T47D (cell line): ENCODE results near the gene CLIC6.
A peak's percentile ranks its signal among the peaks of the same experiment; 100 is the strongest.

ENCODE experiments used
- DNase-seq, 2 experiments: peaks; one replicate each; pipeline versions ENCODE4 v3.0.0 to v3.0.0-alpha.2; 2011 to 2012; ENCODE audit warnings: low read depth in 1 of 2, low spot score in 1 of 2
- JUND ChIP-seq: IDR thresholded peaks from 2 replicates; pipeline ENCODE4 v1.6.1; 2012; ENCODE audit warnings: low read depth
- in situ Hi-C: cut with HindIII; loops from 2 replicates; pipeline ENCODE4 v1.10.0; 2016; ENCODE audit warnings: low sequenced_read_pairs, low pct_unique_long_range_greater_than_20kb

CLIC6 gene

DNA sequence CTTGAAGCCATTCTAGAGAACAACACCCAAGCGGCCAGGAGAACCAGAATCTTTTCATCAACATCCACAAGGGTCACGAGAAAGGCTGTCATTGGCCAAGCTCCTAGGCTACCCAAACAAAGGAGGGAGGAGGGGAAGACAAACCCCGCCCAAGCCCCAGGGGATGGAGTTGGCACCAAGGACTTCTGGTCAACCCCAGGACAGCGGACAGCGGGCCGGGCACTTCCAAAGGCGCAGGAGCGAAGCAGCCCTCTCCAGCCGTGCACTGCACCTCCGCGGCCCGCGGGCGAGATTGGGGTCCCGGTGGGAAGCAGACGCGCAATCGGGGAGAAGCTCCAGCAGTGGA lies at the start of gene CLIC6:
Gene CLIC6 (plus strand): TSS at position 192 of the 346 bp plus-strand sequence. CDS start 395 bp downstream, outside the sequence.
- in situ Hi-C loops: loop anchor here (25.0 kb wide), 1 partner anchor 119 kb away; no protein-coding TSS in a partner anchor
- no peak for TF ChIP-seq JUND
- DNase-seq: peak; percentile 21 to 82

DNA sequence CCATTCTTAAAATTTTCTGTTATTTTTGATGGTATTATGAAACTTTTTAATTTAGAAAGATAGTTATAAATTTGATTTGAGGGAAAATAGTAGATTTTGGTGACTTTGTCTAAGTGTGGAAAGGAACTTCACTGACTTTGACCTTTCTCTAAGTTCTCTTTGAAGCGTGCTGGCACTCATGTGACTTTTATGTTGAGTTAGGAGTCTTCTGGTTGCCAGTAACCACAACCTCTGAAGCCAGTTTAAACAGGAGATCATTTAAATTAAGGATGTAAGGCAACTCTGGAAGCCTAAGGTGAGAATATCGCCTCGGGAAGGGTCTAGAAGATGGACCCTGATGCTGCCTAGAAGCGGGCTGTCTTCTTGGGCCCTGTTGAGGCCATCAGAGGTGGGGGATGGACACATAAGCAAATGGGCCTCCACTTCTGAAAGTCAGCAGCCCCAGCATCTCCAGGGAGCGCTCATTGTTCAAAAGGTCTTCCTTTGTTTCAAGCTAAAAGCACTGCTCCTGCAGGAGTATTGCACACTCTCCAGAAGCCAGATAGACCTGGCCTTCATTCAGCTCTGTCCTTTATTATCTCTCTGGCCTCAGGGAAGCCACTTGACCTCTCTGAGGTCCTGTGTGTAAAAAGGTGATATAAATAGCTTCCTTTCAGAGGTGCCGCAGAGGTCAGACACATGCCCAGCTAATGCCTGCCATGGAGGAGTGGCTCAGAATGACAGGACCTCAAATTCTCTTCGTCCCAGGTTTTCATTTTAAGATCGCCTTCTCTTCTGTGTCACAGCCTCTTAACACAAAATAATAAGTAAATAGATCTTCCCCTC lies 48.7 kb upstream of the CLIC6 start:
- TF ChIP-seq JUND: no peak
- in situ Hi-C loops: no loop called here
- DNase-seq: no peak

DNA sequence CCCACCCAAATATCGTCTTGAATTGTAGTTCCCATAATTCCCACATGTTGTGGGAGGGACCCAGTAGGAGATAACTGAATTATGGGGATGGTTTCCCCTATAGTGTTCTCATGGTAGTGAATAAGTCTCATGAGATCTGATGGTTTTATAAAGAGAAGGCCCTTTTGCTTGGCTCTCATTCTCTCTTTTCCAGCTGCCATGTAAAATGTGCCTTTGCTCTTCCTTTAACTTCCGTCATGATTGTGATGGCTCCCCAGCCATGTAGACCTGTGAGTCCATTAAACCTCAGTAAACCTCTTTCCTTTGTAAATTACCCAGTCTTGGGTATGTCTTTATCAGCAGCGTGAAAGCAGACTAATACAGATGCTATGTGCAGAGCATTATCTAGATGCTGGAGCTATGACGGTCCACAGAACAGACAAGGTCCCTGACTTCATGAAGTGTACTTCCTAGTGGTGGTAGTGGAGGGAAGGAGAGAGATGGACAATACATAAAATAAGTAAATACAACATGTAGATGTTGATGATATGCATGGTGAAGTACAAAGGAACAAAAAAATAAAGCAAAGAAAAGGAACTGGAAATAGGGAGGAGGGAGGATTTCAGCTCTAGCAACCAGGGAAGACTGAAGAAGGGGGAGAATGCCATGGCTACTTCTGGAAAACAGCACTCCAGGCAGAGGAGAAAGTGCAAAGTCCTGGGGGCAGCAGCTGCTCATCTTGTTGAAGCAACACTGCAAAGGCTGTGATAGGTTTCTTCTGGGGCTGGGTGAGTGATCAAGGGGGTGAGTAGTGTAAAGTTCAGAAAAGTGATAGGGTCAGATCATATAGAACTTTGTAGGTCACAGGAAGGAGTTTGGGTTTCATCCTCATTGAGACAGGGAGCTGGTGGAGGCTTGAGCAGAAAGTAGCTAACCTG lies 47.1 kb upstream of the CLIC6 start:
- in situ Hi-C loops: no loop called here
- TF ChIP-seq JUND: no peak
- no peak for DNase-seq

DNA sequence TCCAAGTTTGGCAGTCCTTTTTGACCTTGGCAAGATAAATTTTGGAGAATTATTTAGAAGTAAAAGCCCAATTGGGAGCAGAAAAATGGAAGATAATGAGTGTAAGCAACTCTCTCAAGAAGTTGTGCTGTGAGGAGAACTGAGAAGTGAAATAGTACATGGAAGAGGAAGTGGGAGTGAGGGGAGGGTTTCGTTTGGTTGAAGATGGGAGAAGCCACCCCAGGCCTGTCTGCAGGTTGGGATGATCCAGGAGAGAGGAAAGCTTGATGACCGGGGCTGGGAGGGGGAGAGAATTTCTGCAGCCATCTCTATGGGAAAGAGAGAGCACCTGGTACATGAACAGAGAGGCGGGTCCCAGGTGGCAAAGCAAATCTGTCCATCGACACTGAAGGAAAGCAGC lies 45.3 kb upstream of the CLIC6 start:
- in situ Hi-C loops: no loop called here
- no peak for TF ChIP-seq JUND
- no peak for DNase-seq

DNA sequence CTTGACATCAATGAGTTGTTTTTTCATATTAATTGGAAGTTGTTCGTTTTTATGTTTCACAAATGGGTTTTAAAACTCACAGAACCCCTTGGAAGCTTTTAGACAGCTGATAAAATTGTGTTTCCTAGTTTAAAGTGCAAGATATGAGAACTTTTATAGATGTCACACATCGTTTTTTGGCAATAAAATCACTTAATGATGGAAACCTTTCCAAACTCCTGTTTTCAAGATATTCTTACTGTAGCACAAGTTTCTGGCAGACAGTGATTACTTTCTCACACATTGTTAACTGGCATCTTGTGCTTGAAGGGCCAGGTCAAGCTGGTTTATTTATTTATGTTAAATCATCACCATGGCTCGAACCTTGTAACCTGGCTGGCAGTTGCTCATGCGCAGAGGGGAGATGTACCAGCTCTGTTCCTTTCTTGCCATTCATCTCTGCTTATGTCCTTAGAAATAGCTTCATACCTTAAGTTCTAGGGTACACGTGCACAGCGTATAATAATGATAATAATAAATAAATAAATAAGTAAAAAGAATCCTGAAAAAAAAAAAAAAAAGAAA lies 43.7 kb upstream of the CLIC6 start:
- TF ChIP-seq JUND: no peak
- in situ Hi-C loops: no loop called here
- no peak for DNase-seq

DNA sequence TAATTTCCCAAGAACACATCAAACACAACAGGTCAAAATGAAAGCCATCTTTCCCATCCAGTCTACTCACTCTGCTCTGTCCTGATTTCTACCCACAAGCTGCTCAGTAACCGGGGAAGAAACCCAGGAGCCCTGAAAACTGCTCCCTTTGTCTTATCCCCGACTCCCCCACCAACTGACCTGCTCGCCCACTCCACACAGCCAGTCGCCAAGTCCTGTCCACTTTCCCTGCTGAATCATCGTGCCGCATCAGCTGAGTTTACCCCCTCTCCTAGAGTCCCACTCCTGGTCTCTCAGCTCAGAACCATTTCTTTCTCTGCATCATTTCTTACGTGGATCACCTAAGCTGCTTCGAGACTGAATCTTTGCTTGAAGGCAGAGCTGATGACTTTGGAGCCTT lies 42.7 kb upstream of the CLIC6 start:
- in situ Hi-C loops: no loop called here
- no peak for DNase-seq
- no peak for TF ChIP-seq JUND

DNA sequence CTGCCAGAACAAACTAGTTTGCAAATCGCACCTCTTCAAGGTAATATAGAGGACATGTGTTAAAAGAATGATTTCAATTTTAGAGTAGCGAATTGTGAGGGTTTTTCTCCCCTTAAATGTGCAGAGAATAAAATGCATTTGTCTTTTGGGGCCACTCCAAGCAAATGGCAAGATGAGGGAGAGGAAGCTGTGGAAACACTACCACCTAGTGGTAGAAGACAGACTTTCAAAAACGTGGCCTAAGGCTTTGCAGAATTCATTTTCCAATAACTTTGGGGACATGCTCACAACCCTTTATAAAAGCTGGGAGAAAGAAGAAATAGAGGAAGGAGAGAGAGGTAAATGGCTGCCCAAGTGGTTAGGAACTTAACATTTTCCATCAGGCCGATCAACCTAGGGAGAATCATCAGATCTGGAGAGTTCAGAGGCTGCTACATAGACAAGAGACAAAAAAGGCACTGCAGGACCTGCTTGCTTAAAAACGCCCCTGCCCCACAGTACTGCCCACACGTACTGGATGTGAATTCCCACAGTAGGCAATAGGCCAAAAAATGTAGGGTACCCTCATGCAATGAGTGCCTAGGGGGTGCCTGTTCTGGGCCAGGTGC lies 38.2 kb upstream of the CLIC6 start:
- no peak for TF ChIP-seq JUND
- DNase-seq: peak; percentile 50 to 77
- in situ Hi-C loops: no loop called here

DNA sequence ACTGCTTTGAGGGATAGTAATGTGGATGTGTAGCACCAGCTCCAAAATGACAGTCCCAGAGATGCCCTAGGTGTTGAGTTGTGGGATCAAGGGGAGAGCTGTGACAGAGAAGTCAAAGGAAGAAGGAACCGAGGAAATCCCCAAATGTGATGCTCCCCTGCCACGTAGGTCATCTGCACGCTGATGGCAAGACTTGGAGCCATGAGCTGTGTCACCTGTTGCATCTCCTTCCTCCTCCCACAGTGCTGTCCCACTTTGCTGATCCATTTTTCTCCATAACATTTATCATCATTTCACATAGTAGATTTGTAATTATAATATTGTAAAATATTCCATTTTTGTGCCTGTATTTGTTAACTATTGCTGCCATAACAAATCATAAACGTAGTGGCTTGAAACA lies 36.3 kb upstream of the CLIC6 start:
- no peak for TF ChIP-seq JUND
- no peak for DNase-seq
- in situ Hi-C loops: no loop called here

DNA sequence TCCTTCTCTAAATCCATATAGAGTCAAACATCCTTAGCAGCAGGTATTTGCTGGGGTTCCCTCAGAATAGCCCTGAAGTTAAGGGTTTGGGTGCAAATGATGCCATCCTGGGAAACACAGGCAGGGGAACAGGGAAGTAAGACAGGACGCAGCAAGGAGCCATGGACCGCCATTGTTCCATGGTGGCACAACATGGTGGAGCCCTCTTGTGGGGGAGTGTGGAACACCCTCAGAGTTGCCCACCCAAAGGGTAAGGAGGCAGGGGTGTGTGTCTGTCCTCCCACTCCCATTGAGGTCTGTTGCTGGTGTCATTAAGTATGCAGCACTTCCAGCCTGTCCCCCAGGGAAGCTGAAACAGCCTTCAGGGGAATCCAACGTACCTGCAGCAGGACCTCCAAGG lies 33.5 kb upstream of the CLIC6 start:
- in situ Hi-C loops: no loop called here
- DNase-seq: no peak
- no peak for TF ChIP-seq JUND

DNA sequence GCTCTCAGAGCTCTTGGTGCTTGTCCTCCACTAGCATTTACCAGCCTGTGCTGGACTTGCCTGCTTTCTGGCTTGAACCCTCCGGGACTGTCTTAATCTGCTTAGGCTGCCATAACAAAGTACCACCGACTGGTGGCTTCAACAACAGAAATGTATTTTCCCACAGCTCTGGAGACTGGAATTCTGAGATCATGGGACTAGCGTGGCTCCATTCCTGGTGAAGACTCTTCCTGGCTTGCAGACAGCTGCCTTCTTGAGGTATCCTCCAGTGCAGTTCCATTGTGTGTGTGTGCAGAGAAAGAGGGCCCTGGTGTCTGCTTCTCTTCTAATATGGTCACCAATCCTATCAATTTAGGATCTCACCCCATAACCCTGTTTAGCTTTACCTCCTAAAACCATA lies 31.8 kb upstream of the CLIC6 start:
- in situ Hi-C loops: no loop called here
- no peak for TF ChIP-seq JUND
- no peak for DNase-seq

DNA sequence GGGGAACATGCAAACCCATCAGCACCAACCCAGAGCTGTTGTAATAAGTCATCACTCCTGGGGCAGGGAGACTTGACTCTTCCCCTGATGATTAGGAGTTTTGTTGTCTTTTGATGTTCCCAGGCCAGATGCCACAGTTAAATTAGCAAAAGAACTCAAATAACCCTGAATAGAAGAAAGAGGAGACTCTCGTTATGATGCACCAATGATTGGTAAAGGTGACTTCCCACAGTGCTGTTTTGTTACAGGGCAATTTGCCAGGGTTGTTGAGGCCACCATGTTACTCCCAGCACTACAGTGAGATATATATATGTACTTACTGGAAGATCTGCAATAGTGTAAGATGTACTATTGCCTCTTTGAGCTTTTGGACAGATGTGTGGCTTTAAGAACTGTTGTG lies 29.5 kb upstream of the CLIC6 start:
- in situ Hi-C loops: no loop called here
- no peak for TF ChIP-seq JUND
- DNase-seq: no peak
